HPDE6-E6E7 (cell line): ENCODE data around the gene OTUB2.
"Not testable (repeated sequence)": the region's sequence is repeated elsewhere in the genome, so short reads cannot be mapped to it uniquely, and the experiment has no call there.

Experiments used
- DNase-seq: peaks from one replicate; pipeline ENCODE4 v3.0.0; 2011; ENCODE audit warnings: missing footprints; ENCODE audit errors: extremely low spot score

OTUB2 gene

DNA sequence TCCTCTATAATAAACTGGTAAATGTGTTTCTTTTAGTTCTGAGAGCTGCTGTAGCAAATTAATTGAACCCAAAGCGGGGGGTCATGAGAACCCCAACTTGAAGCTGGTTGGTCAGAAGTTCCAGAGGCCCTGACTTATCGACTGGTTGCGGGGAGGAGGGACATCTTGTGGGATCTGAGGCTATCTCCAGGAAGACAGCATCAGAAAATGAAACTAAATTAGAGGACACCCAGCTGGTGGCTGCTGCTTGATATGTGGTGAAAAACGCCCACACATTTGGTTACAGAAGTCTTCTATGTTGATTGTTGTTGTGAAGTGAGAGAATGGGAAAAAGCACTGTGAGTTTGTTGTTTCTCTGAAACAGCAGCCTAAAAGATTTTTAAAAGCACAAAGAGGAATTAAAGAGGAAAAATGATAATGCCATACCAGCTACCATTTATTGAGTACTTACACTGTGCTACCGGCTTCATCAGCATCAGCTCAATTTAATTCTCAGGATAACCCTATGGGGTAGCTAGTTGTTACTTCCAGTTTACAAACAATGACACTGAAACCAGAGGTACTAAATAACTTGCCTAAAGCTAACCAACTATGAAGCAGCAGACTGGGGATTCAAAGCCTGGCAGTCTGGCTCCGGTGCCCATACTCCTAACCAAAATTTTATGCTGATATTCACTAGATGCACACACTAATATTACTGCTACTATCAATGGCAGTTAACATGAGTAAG, 30.6 kb downstream of the OTUB2 start:
- DNase-seq: no peak

- DNase-seq: no peak
Observed at GRCh38 chr14:94058128-94058673, 32.1 kb downstream of the OTUB2 start.

DNA sequence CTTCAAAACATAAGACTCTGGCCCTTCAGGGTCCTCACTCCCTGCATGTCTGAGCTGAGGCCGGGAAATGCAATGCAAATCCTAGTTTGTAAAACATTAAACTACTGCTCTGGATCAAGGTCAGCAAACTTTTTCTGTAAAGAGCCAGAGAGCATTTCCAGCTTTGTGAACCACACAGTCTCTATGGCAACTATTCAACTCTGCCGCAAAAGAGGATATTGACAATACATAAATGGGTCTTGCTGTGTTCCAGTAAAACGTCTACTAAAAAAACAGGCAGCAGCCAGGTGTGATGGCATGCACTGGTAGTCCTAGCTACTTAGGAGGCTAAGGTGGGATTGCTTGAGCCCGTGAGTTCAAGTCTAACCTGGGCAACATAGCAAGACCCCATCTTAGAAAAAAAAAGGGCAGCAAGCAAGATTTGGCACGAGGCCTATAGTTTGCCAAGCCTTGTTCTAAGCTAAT, 32.6 kb downstream of the OTUB2 start:
- no peak for DNase-seq

DNA sequence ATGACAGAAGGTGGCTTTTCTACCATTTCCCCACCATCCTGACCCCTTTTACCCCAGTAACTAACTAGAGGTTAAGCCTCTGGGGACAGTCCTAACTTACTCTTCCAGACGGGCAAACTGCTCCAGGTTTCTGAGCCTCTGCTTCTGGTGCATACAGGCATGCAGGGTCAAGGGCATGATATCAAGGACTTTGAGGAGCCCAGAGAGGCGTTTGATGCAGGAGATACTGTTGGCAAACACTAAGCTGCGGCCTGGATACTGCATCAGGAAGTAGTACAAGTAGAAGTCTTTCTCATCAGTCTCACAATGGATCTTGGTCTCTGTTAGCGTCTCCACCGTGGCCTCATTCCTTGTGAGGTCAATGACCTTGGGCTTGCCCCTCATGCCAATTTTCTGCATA, 33.9 kb downstream of the OTUB2 start:
- DNase-seq: no peak

DNA sequence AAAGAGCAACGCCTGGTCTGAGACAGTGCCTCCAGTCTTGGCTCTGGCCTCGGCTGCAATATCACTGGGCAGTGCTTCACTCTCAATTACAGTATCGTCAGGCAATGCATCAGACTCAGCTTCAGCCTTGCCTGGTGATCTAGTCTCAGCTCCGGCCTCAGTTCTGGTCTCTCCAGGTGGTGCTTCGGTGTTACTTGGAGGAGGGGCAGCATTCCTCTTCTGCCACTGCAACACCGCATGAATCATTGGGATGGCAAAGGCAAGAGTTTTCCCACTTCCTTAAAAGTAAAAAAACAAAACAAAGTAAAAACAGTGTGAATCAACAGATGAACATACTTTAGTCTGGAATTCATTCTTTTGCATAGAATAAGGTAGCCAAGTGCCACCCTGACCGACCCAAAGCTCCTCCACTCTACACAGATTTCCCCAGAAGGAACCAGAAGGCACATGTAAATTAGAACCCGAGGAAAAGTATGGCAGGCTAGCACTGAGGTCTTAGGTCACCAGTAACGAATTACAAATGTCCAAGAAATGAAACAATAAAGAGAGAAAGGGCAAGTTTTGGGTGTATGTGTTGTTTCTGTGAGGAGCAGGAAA, 36.3 kb downstream of the OTUB2 start:
- peak; percentile 84 for DNase-seq

- DNase-seq: no peak
Observed at GRCh38 chr14:94066089-94066676, 40.0 kb downstream of the OTUB2 start.

- DNase-seq: not testable (repeated sequence)
Observed at GRCh38 chr14:94072076-94072475, 45.9 kb downstream of the OTUB2 start.

GRCh38 chr14:94074534-94074933, 48.4 kb downstream of the OTUB2 start:
- no peak for DNase-seq

GRCh38 chr14:94075008-94075407, 48.9 kb downstream of the OTUB2 start:
- DNase-seq: no peak

GRCh38 chr14:94077111-94077821, 51.1 kb downstream of the OTUB2 start:
- DNase-seq: no peak

GRCh38 chr14:94077823-94078222, 51.7 kb downstream of the OTUB2 start:
- no peak for DNase-seq

GRCh38 chr14:94079891-94080620, 53.9 kb downstream of the OTUB2 start:
- DNase-seq: peak; percentile 49

GRCh38 chr14:94080621-94081385, 54.7 kb downstream of the OTUB2 start, which contains the start of the genes DDX24 and IFI27L1:
DDX24 (minus strand) TSS chr14:94081202; CDS start chr14:94079742, 1,460 bp downstream.
IFI27L1 (plus strand) TSS chr14:94081310; CDS start chr14:94096938, 15,628 bp downstream.
- DNase-seq: peak; percentile 97

DNA sequence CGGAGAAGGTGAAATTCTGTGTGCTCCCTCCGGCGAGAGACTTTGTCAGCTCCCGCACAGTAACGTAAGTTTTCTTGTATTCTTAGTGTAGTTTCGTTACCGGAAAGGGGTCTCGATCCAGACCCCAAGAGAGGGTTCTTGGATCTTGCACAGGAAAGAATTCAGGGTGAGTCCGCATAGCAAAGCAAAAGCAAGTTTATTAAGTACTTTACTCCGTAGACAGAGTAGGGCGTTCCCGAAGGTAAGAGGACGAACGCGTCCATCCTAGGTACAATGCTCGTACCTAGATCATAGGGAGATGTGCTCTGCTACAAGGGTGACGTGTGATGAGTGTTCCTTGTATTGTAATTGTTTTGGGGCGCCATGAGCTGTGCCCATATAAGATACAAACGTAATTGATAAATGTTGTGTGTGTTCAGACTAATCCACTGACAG, 55.3 kb downstream of the OTUB2 start:
- peak; percentile 20 for DNase-seq

GRCh38 chr14:94087891-94088290, 61.8 kb downstream of the OTUB2 start:
- DNase-seq: no peak

DNA sequence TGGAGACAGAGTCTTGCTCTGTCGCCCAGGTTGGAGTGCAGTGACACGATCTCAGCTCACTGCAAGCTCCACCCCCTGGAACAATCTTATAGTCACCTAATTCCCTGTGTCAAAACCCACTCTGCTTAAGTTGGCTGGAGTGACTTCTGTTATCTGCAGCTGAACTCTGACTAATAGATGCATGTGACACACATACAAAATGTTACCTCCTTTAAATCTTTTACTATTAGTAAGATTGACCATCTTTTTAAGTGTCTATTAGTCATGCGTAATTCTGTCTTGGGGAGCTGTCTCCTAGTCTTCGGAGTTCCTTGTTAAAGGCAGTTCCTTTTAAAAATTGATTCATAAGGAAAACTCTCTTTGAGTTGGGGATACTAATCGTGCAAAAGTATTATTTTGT, 62.4 kb downstream of the OTUB2 start:
- no peak for DNase-seq

- DNase-seq: no peak
Observed at GRCh38 chr14:94089479-94089878, 63.3 kb downstream of the OTUB2 start.

GRCh38 chr14:94093418-94093817, 67.3 kb downstream of the OTUB2 start:
- no peak for DNase-seq

GRCh38 chr14:94097091-94097490, 71.0 kb downstream of the OTUB2 start:
- DNase-seq: no peak
